ENCODE data around the gene BRSK1.
A peak's percentile ranks its signal among the peaks of the same experiment; 100 is the strongest.

BRSK1 gene

GRCh38 chr19:55257461-55258420 is 26.1 kb upstream of the BRSK1 start:
- H3K4me1 ChIP-seq (ENCODE audit: insufficient read depth, low read length, poor library complexity, severe bottlenecking), result peaks cover 42% of the 10 kb centered on the region
- peaks cover 29% of the 10 kb centered on the region for H4K20me1 ChIP-seq (ENCODE audit: insufficient read depth, low read length, poor library complexity, severe bottlenecking)
- H3K4me2 ChIP-seq (ENCODE audit: low read depth, low read length, poor library complexity, severe bottlenecking), result peak overlapping the region; percentile 97
- TF ChIP-seq CTCF (conservative IDR thresholded peaks at IDR 0.05; ENCODE audit: low read length) (no peak), EZH2phosphoT487 (IDR thresholded peaks at IDR 0.05; ENCODE audit: borderline replicate concordance) (no peak)
- no peak overlapping the region for H2AFZ ChIP-seq (ENCODE audit: low read length)
- peak overlapping the region; percentile 89 for H3K4me3 ChIP-seq (ENCODE audit: low read length, poor library complexity, severe bottlenecking)
- H3K9me2 ChIP-seq (replicated peaks; ENCODE audit: low read depth, low read length), result no peaks in the 10 kb centered on the region
- H3K36me3 ChIP-seq (ENCODE audit: insufficient read depth, low read length), result peaks cover 8% of the 10 kb centered on the region; the same call in 1 of the 2 replicates
- peak overlapping the region; percentile 100 for H3K9ac ChIP-seq (ENCODE audit: low read depth, low read length, poor library complexity, severe bottlenecking)
- peaks cover 25% of the 10 kb centered on the region for H3F3A ChIP-seq (ENCODE audit: low read depth)
- H3K27me3 ChIP-seq (ENCODE audit: insufficient read depth, low read length, poor library complexity, severe bottlenecking), result no peaks in the 10 kb centered on the region
- H3K9me3 ChIP-seq (ENCODE audit: insufficient read depth, low read depth, low read length), result no peaks in the 10 kb centered on the region
- H3K79me2 ChIP-seq (ENCODE audit: insufficient read depth, low read length), result peaks cover 56% of the 10 kb centered on the region

- Histone ChIP-seq H3K9ac (ENCODE audit: low read depth, low read length, poor library complexity, severe bottlenecking) (peak overlapping the region; percentile 100), H3K9me2 (replicated peaks; ENCODE audit: low read depth, low read length) (no peaks in the 10 kb centered on the region), H3K4me1 (ENCODE audit: insufficient read depth, low read length, poor library complexity, severe bottlenecking) (peaks cover 36% of the 10 kb centered on the region), H3K4me3 (ENCODE audit: low read length, poor library complexity, severe bottlenecking) (peak overlapping the region; percentile 89), H3K27me3 (ENCODE audit: insufficient read depth, low read length, poor library complexity, severe bottlenecking) (no peaks in the 10 kb centered on the region), H3K36me3 (ENCODE audit: insufficient read depth, low read length) (peaks cover 1% of the 10 kb centered on the region; the same call in 1 of the 2 replicates), H3K79me2 (ENCODE audit: insufficient read depth, low read length) (peaks cover 49% of the 10 kb centered on the region), H2AFZ (ENCODE audit: low read length) (no peak overlapping the region), H3K4me2 (ENCODE audit: low read depth, low read length, poor library complexity, severe bottlenecking) (peak overlapping the region; percentile 83), H3K9me3 (ENCODE audit: insufficient read depth, low read depth, low read length) (no peaks in the 10 kb centered on the region), H3F3A (ENCODE audit: low read depth) (peaks cover 19% of the 10 kb centered on the region), H4K20me1 (ENCODE audit: insufficient read depth, low read length, poor library complexity, severe bottlenecking) (peaks cover 29% of the 10 kb centered on the region)
- TF ChIP-seq CTCF (conservative IDR thresholded peaks at IDR 0.05; ENCODE audit: low read length), result no peak
- no peak for TF ChIP-seq EZH2phosphoT487 (IDR thresholded peaks at IDR 0.05; ENCODE audit: borderline replicate concordance)
These were observed 25.3 kb upstream of the BRSK1 start for GRCh38 chr19:55258476-55258827.

DNA sequence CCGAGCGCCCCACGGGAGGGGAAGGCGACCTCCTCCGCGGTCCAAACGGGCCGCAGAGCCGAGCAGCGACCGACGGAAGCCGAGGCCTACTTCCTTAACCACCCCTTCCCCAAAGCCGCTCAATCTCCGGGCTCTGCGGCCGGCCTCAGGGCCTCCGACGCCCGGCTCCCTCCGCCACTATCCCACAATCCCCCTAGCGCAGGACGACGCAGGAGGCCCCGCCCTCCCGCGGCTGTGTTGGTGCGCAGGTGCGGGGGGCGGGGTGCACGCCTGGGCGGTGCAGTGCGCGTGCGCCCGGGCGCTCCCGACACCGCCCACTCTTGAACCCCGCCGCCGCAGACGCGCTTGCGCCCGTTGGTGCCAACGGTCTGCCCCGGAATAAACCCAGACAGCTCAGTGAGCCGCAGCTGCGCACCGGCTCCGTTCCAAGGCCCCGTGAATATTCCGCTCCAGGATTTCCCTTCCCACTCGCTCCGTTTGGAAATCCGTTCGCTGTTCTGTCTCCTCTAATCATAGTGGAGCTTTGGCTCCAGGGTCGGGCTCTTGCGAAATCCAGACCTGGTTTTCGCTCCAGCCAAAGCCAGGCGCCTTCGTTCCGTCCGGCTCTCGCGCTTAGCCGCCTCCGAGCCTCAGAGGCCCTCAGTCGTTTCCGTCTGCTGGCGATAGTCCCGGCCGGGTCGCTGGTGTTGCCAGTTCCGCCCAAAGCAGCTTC is 24.8 kb upstream of the BRSK1 start, which contains the start of gene PPP6R1:
Gene PPP6R1 (minus strand): TSS at position 190 of the 712 bp plus-strand sequence. CDS start 11,914 bp downstream, outside the sequence.
- peak within 1 kb of the TSS; percentile 97 for H3K4me2 ChIP-seq (ENCODE audit: low read depth, low read length, poor library complexity, severe bottlenecking)
- H3K4me3 ChIP-seq (ENCODE audit: low read length, poor library complexity, severe bottlenecking), result peak within 1 kb of the TSS; percentile 89
- no peaks in the 10 kb centered on the region; the same call in 1 of the 2 replicates for H3K36me3 ChIP-seq (ENCODE audit: insufficient read depth, low read length)
- H3K27me3 ChIP-seq (ENCODE audit: insufficient read depth, low read length, poor library complexity, severe bottlenecking), result no peaks in the 10 kb centered on the region
- no peaks in the 10 kb centered on the region for H3K9me3 ChIP-seq (ENCODE audit: insufficient read depth, low read depth, low read length)
- H2AFZ ChIP-seq (ENCODE audit: low read length), result no peak within 1 kb of the TSS
- H4K20me1 ChIP-seq (ENCODE audit: insufficient read depth, low read length, poor library complexity, severe bottlenecking), result peaks cover 29% of the 10 kb centered on the region
- no peak for TF ChIP-seq EZH2phosphoT487 (IDR thresholded peaks at IDR 0.05; ENCODE audit: borderline replicate concordance)
- TF ChIP-seq CTCF (conservative IDR thresholded peaks at IDR 0.05; ENCODE audit: low read length), result no peak
- H3K9ac ChIP-seq (ENCODE audit: low read depth, low read length, poor library complexity, severe bottlenecking), result peak within 1 kb of the TSS; percentile 100
- H3K9me2 ChIP-seq (replicated peaks; ENCODE audit: low read depth, low read length), result no peaks in the 10 kb centered on the region
- peaks cover 33% of the 10 kb centered on the region for H3K4me1 ChIP-seq (ENCODE audit: insufficient read depth, low read length, poor library complexity, severe bottlenecking)
- peaks cover 45% of the 10 kb centered on the region for H3K79me2 ChIP-seq (ENCODE audit: insufficient read depth, low read length)
- H3F3A ChIP-seq (ENCODE audit: low read depth), result peaks cover 16% of the 10 kb centered on the region
